ENCODE measurements around the gene SRPK1. TPM values are rescaled to one million over a fixed set of nuclear protein-coding genes. Genes with fewer than 3 reads are reported as not detected.

Gene SRPK1
- total RNA-seq, 4 donors from 2014 or later = 38.2 to 104 (median 56.7) TPM

DNA sequence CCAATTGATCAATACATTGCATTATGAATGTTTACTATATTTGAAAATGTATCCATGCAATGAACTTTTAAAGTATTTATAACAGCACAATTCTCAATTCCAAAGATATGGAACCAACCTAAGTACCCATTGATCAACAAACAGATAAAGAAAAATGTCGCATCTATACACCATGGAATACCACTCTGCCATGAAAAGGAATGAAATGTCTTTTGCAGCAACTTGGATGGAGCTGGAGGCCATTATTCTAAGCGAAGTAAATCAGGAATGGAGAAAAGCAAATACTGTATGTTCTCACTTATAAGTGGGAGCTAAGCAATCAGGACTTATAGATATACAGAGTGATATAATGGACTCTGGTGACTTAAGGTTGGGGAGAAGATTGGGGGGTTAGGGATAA lies 22.9 kb downstream of the SRPK1 start:
- Histone ChIP-seq H3K9me3 (no peaks in the 10 kb centered on the region), H3K36me3 (no peaks in the 10 kb centered on the region), H3K4me1 (peaks cover 0 to 10% of the 10 kb centered on the region in 2 donors), H3K4me3 (no peak overlapping the region), H3K27ac (no peak overlapping the region), H3K27me3 (no peaks in the 10 kb centered on the region)
- intact Hi-C loops (cut with DNase I; ENCODE audit: low total_unique reads) (no loop called here), in situ Hi-C loops (cut with MboI; ENCODE audit: low sequenced_read_pairs in 4 of 4) (no loop called here)
- ATAC-seq = no peak
- TF ChIP-seq, protein P1, sequence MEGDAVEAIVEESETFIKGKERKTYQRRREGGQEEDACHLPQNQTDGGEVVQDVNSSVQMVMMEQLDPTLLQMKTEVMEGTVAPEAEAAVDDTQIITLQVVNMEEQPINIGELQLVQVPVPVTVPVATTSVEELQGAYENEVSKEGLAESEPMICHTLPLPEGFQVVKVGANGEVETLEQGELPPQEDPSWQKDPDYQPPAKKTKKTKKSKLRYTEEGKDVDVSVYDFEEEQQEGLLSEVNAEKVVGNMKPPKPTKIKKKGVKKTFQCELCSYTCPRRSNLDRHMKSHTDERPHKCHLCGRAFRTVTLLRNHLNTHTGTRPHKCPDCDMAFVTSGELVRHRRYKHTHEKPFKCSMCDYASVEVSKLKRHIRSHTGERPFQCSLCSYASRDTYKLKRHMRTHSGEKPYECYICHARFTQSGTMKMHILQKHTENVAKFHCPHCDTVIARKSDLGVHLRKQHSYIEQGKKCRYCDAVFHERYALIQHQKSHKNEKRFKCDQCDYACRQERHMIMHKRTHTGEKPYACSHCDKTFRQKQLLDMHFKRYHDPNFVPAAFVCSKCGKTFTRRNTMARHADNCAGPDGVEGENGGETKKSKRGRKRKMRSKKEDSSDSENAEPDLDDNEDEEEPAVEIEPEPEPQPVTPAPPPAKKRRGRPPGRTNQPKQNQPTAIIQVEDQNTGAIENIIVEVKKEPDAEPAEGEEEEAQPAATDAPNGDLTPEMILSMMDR (IDR thresholded peaks at IDR 0.05 in 4 of 5, conservative IDR thresholded peaks at IDR 0.05 in 1 of 5) = no peak
- no peak for TF ChIP-seq POLR2A (IDR thresholded peaks at IDR 0.05)
- no peak for DNase-seq

DNA sequence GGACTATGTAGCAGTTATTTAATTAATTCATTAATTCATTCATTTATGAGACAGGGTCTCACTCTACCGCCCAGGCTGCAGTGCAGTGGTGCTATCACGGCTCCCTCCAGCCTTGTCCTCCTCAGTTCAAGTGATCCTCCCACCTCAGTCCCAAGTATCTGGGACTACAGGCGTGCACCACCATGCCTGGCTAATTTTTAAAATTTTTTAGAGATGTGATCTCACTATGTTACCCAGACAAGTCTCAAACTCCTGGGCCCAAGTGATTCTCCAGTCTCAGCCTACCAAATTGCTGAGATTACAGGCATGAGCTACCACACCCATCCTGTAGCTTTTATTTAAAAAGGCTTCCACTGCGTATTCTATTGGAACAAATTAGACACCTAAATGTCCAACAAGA lies 23.4 kb downstream of the SRPK1 start:
- DNase-seq (no peak), ATAC-seq (no peak)
- intact Hi-C loops (cut with DNase I; ENCODE audit: low total_unique reads) (no loop called here), in situ Hi-C loops (cut with MboI; ENCODE audit: low sequenced_read_pairs in 4 of 4) (no loop called here)
- Histone ChIP-seq H3K4me1 (peaks cover 0 to 10% of the 10 kb centered on the region in 2 donors), H3K36me3 (no peaks in the 10 kb centered on the region), H3K9me3 (no peaks in the 10 kb centered on the region), H3K27me3 (no peaks in the 10 kb centered on the region), H3K27ac (no peak overlapping the region), H3K4me3 (no peak overlapping the region)
- TF ChIP-seq, protein P1 (IDR thresholded peaks at IDR 0.05 in 4 of 5, conservative IDR thresholded peaks at IDR 0.05 in 1 of 5) = no peak
- no peak for TF ChIP-seq POLR2A (IDR thresholded peaks at IDR 0.05)

DNA sequence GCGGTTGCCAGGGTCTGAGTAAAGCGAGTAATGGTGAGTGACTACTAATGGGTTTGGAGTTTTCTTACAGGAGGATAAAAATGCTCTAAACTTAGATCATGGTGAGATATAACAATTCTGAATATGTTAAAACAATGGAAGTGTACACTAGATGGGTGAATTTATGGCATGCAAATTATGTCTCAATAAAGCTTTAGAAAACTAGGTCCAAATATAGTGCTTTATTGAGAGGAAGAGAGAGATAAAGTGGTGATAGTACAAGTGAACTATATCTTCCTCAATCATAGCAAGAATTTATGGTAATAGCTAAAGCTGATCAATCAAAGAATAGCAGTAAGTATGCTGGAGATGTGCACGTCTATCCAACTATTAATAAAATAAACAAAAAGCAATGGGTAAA lies 23.9 kb downstream of the SRPK1 start:
- Histone ChIP-seq H3K4me1 (peaks cover 0 to 10% of the 10 kb centered on the region in 2 donors), H3K27me3 (no peaks in the 10 kb centered on the region), H3K4me3 (no peak overlapping the region), H3K36me3 (no peaks in the 10 kb centered on the region), H3K27ac (no peak overlapping the region), H3K9me3 (no peaks in the 10 kb centered on the region)
- no peak for TF ChIP-seq POLR2A (IDR thresholded peaks at IDR 0.05)
- TF ChIP-seq, protein P1 (IDR thresholded peaks at IDR 0.05 in 4 of 5, conservative IDR thresholded peaks at IDR 0.05 in 1 of 5) = no peak
- DNase-seq = no peak
- no peak for ATAC-seq
- intact Hi-C loops (cut with DNase I; ENCODE audit: low total_unique reads) (no loop called here), in situ Hi-C loops (cut with MboI; ENCODE audit: low sequenced_read_pairs in 4 of 4) (no loop called here)

DNA sequence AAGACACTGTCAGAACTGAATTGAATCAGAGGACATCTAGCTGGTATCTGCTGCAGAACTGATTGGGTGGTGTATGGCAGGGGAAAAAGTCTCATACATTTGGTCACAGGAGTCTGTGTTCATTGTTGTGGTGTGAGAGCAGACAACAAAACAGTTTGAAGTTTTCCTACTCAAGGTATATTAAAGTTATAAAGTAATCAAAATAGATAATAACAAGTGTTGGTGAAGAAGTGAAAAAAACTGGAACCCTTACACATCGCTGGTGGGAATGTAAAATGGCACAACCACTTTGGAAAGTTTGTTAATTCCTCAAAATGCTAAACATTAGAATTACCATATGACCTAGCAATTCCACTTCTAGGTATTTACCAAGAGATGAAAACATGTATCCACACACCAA lies 24.7 kb downstream of the SRPK1 start:
- DNase-seq = no peak
- TF ChIP-seq POLR2A (IDR thresholded peaks at IDR 0.05) = no peak
- TF ChIP-seq, protein P1 (IDR thresholded peaks at IDR 0.05 in 4 of 5, conservative IDR thresholded peaks at IDR 0.05 in 1 of 5) = no peak
- no peaks in the 10 kb centered on the region for H3K9me3 ChIP-seq
- H3K4me1 ChIP-seq = peaks cover 0 to 10% of the 10 kb centered on the region in 2 donors
- H3K36me3 ChIP-seq = no peaks in the 10 kb centered on the region
- H3K27me3 ChIP-seq = no peaks in the 10 kb centered on the region
- H3K27ac ChIP-seq = no peak overlapping the region
- no peak for ATAC-seq
- no peak overlapping the region for H3K4me3 ChIP-seq
- intact Hi-C loops (cut with DNase I; ENCODE audit: low total_unique reads) = no loop called here
- in situ Hi-C loops (cut with MboI; ENCODE audit: low sequenced_read_pairs in 4 of 4) = no loop called here

DNA sequence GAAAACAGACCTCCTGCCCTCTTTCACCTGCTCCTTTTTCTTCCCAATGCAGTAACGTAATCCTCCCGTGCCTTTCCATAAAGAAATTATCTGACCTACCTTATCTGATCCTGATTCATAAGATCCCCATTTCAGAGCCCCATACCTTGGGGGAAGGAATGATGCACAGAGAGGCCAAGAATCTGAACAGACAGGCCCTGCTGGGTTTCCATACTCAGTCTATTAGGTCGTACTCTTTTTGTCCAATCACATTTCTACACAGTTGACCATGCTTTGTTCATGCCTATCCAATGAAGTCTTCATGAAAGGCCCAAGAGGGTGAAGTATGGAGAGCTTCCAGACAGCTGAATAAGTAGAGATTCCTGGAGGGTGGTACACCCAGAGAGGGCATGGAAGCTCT lies 25.3 kb downstream of the SRPK1 start:
- H3K4me1 ChIP-seq = peaks cover 0 to 7% of the 10 kb centered on the region in 2 donors
- intact Hi-C loops (cut with DNase I; ENCODE audit: low total_unique reads) = no loop called here
- no peaks in the 10 kb centered on the region for H3K27me3 ChIP-seq
- no peaks in the 10 kb centered on the region for H3K9me3 ChIP-seq
- no peaks in the 10 kb centered on the region for H3K36me3 ChIP-seq
- H3K27ac ChIP-seq = no peak overlapping the region
- ATAC-seq (no peak), DNase-seq (no peak)
- in situ Hi-C loops (cut with MboI; ENCODE audit: low sequenced_read_pairs in 4 of 4) = no loop called here
- TF ChIP-seq, protein P1 (IDR thresholded peaks at IDR 0.05 in 4 of 5, conservative IDR thresholded peaks at IDR 0.05 in 1 of 5) = no peak
- TF ChIP-seq POLR2A (IDR thresholded peaks at IDR 0.05) = no peak
- H3K4me3 ChIP-seq = no peak overlapping the region

Measured in gastrocnemius medialis (tissue), 4 donors.